ENCODE results near the gene TMEM91.
A peak's percentile ranks its signal among the peaks of the same experiment; 100 is the strongest.
"Not testable (repeated sequence)": the region's sequence is repeated elsewhere in the genome, so short reads cannot be mapped to it uniquely, and the experiment has no call there.

Gene TMEM91

DNA sequence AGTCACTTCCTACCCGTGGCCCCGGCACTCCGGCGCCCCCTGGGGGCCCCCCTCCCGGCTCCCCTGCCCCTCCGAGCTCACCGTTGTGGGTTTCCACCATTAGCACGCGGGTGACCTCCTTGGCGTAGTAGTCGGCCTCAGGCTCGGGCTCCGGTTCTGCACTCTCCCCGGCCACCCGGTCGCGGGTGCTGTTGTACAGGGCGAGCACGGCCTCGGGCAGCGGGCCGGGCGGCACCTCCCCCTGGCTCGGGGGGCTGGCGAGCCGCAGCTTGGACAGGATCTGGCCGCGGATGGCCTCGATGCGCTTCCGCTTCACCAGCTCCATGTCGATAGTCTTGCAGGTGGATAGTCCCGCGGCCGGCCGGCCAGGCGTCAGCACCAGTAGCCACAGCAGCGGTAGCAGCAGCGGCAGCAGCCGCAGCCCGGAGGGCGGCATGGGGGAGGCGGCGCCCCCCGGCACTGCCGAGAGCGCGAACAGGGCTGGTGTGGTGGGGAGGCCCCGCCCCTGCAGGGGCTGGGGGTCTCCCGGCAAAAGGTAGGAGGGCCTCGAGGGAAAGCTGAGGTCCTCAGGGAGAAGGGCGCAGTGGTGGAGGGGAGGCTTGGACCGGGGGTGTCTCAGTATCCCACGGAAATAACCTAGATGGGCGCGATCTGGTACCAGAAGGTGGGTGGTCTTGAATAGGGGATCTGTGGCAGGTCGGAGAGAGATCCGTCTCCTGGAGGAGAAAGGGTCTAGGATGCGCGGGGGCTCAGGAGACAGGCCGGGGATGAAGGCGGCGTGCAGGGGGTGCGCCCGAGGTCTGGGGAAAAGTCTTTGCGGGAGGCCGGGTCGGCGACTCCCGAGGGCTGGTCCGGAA lies 23.5 kb upstream of the TMEM91 start:
- DNase-seq = peak in 29 of 51 donors; percentile 6 to 100 (median 23)

DNA sequence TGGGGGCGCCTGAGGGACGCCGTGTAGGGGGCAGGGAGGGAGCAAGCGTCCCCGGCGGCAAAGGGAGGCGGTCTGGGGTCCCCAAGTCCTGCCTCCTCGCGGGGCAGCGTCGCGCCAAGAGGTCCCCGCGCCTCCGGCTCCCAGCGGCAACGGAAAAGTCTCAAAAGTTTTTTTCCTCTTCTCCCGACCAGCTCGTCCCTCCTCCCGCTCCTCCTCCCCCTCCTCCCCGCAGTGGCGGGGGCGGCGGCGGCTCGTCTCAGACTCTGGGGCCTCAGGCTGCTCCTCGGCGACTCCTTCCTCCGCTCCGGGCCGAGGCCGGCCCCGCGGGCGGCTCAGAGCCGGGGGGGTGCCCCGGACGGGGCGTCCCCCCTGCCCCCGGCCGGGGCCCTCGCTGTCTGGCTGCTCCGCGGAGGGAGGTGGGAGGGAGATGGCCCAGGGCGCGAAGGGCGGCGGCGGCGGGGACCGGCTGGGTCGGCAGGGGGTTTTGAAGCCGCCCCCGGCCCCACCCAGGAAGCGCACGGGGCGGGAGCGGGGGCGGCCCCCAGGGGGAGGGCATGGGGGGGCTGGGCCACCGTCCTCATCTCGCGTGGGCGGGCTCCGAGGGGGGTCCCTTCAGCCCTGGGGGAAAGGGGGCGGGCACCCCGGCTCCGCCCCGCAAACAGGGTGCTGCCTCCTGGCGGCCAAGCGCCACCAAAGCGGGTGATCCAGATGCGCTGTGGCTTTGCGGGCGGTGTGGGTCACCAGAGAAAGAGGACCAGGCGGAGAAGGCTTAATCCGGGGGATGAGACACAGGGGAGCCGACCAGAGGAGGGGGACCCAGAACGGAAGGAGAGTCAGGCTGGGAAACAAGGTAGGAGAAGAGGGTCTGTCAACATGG lies 22.6 kb upstream of the TMEM91 start, which contains the start of gene TGFB1:
TSS of gene TGFB1 (minus strand) at position 457 of the 877 bp plus-strand sequence. CDS start 878 bp downstream, outside the sequence.
- DNase-seq = peak in 45 of 51 donors; percentile 21 to 76 (median 56)

DNA sequence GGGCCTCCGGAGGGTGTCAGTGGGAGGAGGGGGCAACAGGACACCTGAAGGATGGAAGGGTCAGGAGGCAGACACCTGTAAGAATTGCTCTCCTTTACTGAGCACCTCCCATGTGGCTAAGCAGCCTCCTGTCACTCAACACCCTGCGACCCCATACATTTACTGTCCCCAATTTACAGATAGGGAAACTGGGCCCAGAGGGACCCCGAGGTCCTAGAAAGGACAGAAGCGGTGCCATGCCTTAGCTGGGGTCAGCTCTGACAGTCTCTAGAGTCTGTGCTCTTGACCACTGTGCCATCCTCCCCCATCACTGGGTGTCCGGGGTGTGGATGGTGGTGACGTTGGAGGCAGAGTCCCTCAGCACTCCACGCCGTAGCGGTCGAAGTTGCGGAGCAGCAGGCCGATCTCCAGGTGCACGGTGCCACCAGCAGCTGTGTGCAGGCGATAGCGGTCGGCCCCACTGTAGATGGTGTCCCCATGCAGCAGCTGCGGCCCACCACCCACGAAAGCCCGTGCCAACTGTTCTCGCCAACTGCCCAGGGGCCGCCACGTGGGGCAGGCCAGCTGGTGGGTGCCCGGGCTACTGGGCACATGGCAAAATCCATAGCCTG lies 21.9 kb upstream of the TMEM91 start:
- DNase-seq = no peak

GRCh38 chr19:41355035-41355434 lies 21.3 kb upstream of the TMEM91 start:
- no peak for DNase-seq

GRCh38 chr19:41355802-41356201 lies 20.5 kb upstream of the TMEM91 start:
- no peak for DNase-seq

- DNase-seq = no peak
Measured at GRCh38 chr19:41356984-41357739, 19.2 kb upstream of the TMEM91 start.

- DNase-seq = no peak
Measured at GRCh38 chr19:41357746-41358145, 18.6 kb upstream of the TMEM91 start.

GRCh38 chr19:41359741-41360140 lies 16.6 kb upstream of the TMEM91 start:
- DNase-seq = no peak

GRCh38 chr19:41362143-41362847 lies 14.0 kb upstream of the TMEM91 start:
- no peak for DNase-seq

- no peak for DNase-seq
Measured at GRCh38 chr19:41363371-41363752, 13.0 kb upstream of the TMEM91 start.

DNA sequence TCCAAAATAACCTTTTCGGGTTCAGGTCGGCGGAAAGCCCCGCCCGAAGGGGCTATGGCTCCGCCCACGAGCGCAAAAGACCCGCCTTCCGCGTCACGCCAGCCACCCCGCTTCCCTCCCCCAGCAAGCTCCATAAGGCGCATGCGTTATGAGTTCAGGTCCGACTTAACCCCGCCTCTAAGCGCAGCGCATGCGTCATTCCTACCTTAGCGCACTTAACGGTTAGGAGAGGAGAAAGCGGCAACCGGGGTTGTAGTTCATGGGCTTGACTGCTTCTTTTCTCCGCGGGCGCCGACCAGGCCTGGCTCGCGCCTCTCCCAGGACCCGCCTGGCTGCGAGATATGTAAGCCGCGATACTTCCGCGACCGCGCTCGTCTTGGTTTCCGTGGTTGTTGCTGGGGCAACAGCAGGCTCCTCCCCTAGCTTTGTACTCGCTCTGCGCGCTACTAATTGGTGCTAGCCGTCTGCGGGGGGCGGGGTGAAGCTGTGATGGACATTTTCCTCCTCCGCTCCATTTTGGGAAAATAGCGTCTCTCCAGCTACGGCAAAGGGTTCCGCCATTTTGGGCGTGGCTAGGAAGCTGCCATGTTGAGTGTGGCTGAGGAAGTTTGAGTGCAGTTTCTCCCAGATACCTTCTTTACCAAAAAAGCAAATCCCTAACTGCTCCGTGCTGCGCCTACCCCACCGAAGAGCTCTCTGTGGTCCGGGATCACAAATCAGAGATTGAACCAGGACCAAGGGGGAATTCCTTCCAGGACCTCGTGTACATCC lies 12.4 kb upstream of the TMEM91 start, which contains the start of gene B9D2:
TSS of gene B9D2 (minus strand) at position 397 of the 771 bp plus-strand sequence. CDS start 630 bp downstream, outside the sequence.
- peak; percentile 71 to 100 (median 97) for DNase-seq

- DNase-seq = no peak
Measured at GRCh38 chr19:41364524-41365391, 11.6 kb upstream of the TMEM91 start.

DNA sequence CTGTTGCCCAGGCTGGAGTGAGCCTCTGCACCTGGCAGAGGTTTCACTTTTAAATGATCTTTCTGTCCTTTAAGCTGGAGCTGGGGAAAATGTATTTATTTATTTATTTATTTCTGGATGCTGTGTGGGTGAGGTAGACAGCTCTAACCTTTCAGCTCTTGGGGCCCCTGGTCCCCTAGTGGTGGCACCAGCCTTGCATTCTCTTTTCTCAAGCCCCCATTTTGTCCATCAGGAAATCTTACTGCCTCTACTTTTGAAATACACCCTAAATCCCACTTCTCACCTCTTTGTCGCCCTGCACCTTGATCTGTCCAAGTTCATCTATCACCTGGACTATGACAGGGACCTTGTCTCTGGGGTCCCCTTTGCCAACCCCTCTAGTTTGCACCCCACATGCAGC lies 10.2 kb upstream of the TMEM91 start:
- DNase-seq = no peak

DNA sequence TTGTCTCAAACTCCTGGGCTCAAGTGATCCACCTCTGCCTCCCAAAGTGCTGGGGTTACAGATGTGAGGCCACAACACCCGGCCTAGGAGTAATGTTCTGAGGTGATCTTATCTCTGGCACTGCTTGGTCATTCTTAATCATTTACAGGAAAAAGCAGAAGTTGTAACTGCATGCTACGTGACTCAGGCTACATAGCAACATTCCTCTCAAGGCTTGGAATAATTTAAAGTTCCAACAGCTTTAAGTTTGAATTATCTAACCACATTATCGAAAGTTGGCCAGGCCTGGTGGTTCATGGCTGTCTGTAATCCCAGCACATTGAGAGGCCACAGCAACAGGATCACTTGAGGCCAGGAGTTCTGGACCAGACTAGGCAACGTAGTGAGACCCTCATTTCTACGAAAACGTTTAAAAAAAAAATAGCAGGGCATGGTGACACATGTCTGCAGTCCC lies 8.5 kb upstream of the TMEM91 start:
- DNase-seq = no peak

GRCh38 chr19:41369769-41370168 lies 6.6 kb upstream of the TMEM91 start:
- DNase-seq = no peak

DNA sequence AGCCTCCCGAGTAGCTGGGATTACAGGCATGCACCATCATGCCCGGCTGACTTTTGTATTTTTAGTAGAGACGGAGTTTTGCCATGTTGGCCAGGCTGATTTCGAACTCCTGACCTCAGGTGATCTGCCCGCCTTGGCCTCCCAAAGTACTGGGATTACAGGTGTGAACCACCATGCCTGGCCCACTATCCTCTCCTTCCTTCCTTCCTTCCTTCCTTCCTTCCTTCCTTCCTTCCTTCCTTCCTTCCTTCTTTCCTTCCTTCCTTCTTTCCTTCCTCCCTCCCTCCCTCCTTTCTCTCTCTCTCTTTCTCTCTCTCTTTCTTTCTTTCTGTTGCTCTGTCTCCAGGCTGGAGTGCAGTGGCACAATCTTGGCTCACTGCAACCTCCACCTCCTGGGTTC lies 5.2 kb upstream of the TMEM91 start:
- DNase-seq = not testable (repeated sequence)

GRCh38 chr19:41371541-41371940 lies 4.8 kb upstream of the TMEM91 start:
- DNase-seq = no peak

GRCh38 chr19:41372501-41372900 lies 3.8 kb upstream of the TMEM91 start:
- DNase-seq = no peak
